ENCODE data around the gene TMEM39B. TPM values are rescaled to one million over a fixed set of nuclear protein-coding genes. Genes with fewer than 3 reads are reported as not detected.

Gene TMEM39B
- total RNA-seq, 3 donors from 2014 or later: 4.2 to 6.2 (median 4.8) TPM

DNA sequence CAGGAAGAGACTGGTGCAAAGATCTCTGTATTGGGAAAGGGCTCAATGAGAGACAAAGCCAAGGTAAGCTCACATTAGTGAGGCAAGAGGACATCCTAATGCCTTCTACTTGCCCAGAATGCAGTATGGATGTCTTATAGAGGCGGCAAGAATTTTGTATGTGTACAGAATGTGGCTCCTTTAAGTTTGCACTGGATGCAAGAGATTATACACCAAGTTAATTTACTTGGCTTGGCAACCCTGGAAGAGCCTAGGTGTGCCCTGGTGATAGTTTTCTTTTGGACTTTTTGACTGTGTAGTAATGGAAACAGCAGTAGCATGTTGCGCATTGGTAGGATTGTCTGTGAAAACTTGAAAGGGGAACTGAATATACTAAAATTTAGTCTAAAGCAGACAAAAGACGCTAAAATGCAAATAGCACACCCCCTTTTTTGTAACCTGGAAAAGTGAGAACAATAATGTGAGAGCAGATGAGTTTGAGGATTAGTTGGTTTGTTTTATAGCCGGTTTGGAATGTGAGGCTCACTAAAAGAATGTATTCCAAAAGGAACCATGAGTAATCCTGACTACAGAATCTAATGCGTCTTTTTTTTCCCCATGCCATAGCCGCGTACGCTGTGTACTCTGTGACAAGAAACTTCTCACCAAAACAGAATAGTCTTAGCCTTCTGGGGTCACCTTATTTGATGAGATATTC is 41.0 kb upstream of the TMEM39B start:
- DNase-seq (ENCODE audit: low spot score in 2 of 2): no peak
- Histone ChIP-seq H3K4me3 (no peak overlapping the region), H3K9me3 (no peaks in the 10 kb centered on the region), H3K36me3 (no peaks in the 10 kb centered on the region), H3K4me1 (no peaks in the 10 kb centered on the region), H3K27ac (peak overlapping the region in 1 of 2 donors; percentile 1), H3K27me3 (no peaks in the 10 kb centered on the region)
- intact Hi-C loops (cut with DNase I; ENCODE audit: low total_unique reads): no loop called here
- TF ChIP-seq, protein P1, sequence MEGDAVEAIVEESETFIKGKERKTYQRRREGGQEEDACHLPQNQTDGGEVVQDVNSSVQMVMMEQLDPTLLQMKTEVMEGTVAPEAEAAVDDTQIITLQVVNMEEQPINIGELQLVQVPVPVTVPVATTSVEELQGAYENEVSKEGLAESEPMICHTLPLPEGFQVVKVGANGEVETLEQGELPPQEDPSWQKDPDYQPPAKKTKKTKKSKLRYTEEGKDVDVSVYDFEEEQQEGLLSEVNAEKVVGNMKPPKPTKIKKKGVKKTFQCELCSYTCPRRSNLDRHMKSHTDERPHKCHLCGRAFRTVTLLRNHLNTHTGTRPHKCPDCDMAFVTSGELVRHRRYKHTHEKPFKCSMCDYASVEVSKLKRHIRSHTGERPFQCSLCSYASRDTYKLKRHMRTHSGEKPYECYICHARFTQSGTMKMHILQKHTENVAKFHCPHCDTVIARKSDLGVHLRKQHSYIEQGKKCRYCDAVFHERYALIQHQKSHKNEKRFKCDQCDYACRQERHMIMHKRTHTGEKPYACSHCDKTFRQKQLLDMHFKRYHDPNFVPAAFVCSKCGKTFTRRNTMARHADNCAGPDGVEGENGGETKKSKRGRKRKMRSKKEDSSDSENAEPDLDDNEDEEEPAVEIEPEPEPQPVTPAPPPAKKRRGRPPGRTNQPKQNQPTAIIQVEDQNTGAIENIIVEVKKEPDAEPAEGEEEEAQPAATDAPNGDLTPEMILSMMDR (IDR thresholded peaks at IDR 0.05): no peak
- no peak for TF ChIP-seq POLR2AphosphoS5 (IDR thresholded peaks at IDR 0.05)
- TF ChIP-seq POLR2A (IDR thresholded peaks at IDR 0.05): no peak

DNA sequence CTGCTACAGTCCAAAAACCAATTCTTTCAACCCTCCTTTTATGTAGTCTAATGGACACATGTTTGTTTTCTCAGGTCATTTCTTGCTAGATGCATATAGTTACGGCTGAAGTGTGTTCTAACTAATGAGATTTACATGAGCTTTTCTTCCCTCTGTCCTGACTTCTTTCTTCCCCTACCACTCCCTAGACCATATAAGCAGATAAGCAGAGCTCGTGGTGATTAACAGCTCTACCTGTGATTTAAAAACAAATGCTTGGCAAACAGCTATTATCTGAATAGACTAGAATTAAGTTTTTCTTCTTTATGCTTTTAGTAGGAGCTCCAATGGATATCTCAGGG is 40.5 kb upstream of the TMEM39B start:
- Histone ChIP-seq H3K36me3 (no peaks in the 10 kb centered on the region), H3K27ac (no peak overlapping the region), H3K4me3 (no peak overlapping the region), H3K9me3 (no peaks in the 10 kb centered on the region), H3K27me3 (no peaks in the 10 kb centered on the region), H3K4me1 (no peaks in the 10 kb centered on the region)
- TF ChIP-seq POLR2AphosphoS5 (IDR thresholded peaks at IDR 0.05): no peak
- TF ChIP-seq, protein P1 (IDR thresholded peaks at IDR 0.05): no peak
- TF ChIP-seq POLR2A (IDR thresholded peaks at IDR 0.05): no peak
- no peak for DNase-seq (ENCODE audit: low spot score in 2 of 2)
- intact Hi-C loops (cut with DNase I; ENCODE audit: low total_unique reads): no loop called here

DNA sequence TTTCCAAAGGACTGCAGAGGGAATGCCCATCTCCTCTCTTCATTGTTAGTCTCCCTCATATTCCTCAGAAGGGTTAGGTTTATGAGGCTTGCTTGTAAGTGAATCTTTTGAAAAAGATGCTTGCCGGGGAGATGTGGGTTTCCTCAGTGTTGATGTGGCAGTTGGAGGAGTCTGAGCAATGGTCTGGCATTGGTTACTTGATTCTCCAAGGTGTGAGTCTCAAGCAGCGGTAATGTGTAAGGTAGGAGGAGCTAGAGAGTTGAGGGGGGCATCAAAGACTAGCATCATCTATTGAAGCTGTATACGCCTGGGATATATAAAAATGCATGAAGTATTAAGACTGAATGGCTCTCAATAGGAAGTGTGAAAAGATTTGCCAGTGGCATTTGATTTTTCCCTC is 37.6 kb upstream of the TMEM39B start:
- Histone ChIP-seq H3K4me3 (no peak overlapping the region), H3K9me3 (no peaks in the 10 kb centered on the region), H3K36me3 (peaks cover 6% of the 10 kb centered on the region), H3K27me3 (no peaks in the 10 kb centered on the region), H3K4me1 (no peaks in the 10 kb centered on the region), H3K27ac (no peak overlapping the region)
- no peak for TF ChIP-seq POLR2A (IDR thresholded peaks at IDR 0.05)
- TF ChIP-seq POLR2AphosphoS5 (IDR thresholded peaks at IDR 0.05): no peak
- TF ChIP-seq, protein P1 (IDR thresholded peaks at IDR 0.05): no peak
- no peak for DNase-seq (ENCODE audit: low spot score in 2 of 2)
- intact Hi-C loops (cut with DNase I; ENCODE audit: low total_unique reads): no loop called here

DNA sequence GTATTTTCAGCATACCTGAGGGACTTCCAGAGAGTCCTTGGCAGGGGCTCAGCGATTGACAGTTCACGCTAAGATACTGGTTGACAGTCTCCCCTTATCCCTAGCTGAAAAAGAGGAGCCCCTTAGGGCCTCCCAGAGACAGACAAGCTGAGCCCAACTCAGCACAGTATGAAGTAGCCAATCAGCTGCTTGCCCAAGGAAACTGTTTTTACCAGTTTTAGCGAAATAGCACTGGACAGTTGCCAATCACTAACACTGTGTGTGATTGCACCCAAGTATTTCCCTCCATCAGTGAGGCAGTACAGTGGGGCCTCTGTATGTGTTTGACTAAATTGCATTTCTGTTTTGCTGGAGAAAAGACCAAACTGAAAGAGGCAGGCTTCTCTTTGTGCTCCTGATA is 32.0 kb upstream of the TMEM39B start:
- Histone ChIP-seq H3K27ac (no peak overlapping the region), H3K36me3 (peaks cover 6% of the 10 kb centered on the region)
- intact Hi-C loops (cut with DNase I; ENCODE audit: low total_unique reads): no loop called here

DNA sequence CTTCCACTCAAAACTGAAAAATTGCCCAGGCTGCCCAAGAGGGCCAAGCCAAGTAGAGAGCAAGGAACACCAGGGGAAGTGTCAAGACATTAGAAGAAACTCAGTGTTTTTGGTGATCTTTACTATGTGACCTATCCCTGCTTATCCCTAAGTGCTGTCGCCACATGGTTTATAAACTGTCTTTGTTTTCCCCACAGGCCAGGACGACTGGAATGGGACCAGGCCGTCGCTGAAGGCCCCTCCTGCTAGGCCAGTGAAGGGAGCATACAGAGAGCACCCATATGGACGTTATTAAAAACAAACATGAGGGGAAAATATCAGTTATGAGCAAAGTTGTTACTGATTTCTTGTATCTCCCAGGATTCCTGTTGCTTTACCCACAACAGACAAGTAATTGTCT is 30.4 kb upstream of the TMEM39B start:
- no peak for DNase-seq (ENCODE audit: low spot score in 2 of 2)
- Histone ChIP-seq H3K4me3 (no peak overlapping the region), H3K27ac (no peak overlapping the region), H3K36me3 (peaks cover 6% of the 10 kb centered on the region), H3K27me3 (no peaks in the 10 kb centered on the region), H3K9me3 (no peaks in the 10 kb centered on the region), H3K4me1 (no peaks in the 10 kb centered on the region)
- intact Hi-C loops (cut with DNase I; ENCODE audit: low total_unique reads): no loop called here
- TF ChIP-seq, protein P1 (IDR thresholded peaks at IDR 0.05): no peak
- TF ChIP-seq POLR2A (IDR thresholded peaks at IDR 0.05) (no peak), POLR2AphosphoS5 (IDR thresholded peaks at IDR 0.05) (no peak)

More for the DNA sequence above, 32.0 kb upstream of the TMEM39B start:
- TF ChIP-seq POLR2A (IDR thresholded peaks at IDR 0.05) (no peak), POLR2AphosphoS5 (IDR thresholded peaks at IDR 0.05) (no peak)
- TF ChIP-seq, protein P1 (IDR thresholded peaks at IDR 0.05): no peak
- Histone ChIP-seq H3K4me3 (no peak overlapping the region), H3K9me3 (no peaks in the 10 kb centered on the region), H3K4me1 (no peaks in the 10 kb centered on the region), H3K27me3 (no peaks in the 10 kb centered on the region)
- DNase-seq (ENCODE audit: low spot score in 2 of 2): no peak

Measured in breast epithelium (tissue), 4 donors.